SK-N-SH (cell line): ENCODE data around the gene MGST1. TPM values are rescaled to one million over a fixed set of nuclear protein-coding genes. Genes with fewer than 3 reads are reported as not detected.

Experiments
- CTCF ChIA-PET: fragments of 300-600, 350-600 bp; formaldehyde crosslinking; extraction: SDS; loops from one replicate; lab custom pipeline; 2021; lab: Yijun Ruan, JAX
- POLR2A ChIA-PET: fragments of 350-600 bp; sonication (Branson Sonifier 250); formaldehyde crosslinking; extraction: SDS; loops from one replicate; lab custom pipeline; 2020; ENCODE audit warnings: antibody characterized with exemption, inconsistent platforms; lab: Yijun Ruan, JAX
- DNase-seq: peaks from one replicate; pipeline ENCODE4 v3.0.0; 2012
- H2AFZ ChIP-seq: fragments of 200-600 bp; sonication (generic); 2 replicates; pipeline ENCODE4 v1.8.1; 2016; ENCODE audit warnings: antibody characterized with exemption, mild to moderate bottlenecking, low read depth
- H3F3A ChIP-seq: fragments of 200-600 bp; sonication (generic); replicated peaks from 2 replicates; pipeline ENCODE3; 2016; ENCODE audit warnings: antibody characterized with exemption, mild to moderate bottlenecking; ENCODE audit not compliant: insufficient read depth
- H3K27ac ChIP-seq, 2 experiments: fragments of 200-500 bp in 1 of 2; fragments of 200-600 bp in 1 of 2; sonication (Bioruptor generic) in 1 of 2; sonication (generic), shearing (Covaris generic) in 1 of 2; 2 replicates each; pipeline versions ENCODE4 v1.5.1 to v1.6.1; 2014 to 2016; ENCODE audit warnings: low read depth in 2 of 2, inconsistent platforms in 1 of 2, low read length in 1 of 2, mild to moderate bottlenecking in 1 of 2, mixed read lengths in 1 of 2
- H3K27me3 ChIP-seq: fragments of 200-600 bp; sonication (generic), shearing (Covaris generic); 2 replicates; pipeline ENCODE4 v1.6.1; 2016; ENCODE audit warnings: mixed run types; ENCODE audit not compliant: insufficient read depth
- H3K36me3 ChIP-seq, 2 experiments: fragments of 200-500 bp in 1 of 2; fragments of 200-600 bp in 1 of 2; sonication (Bioruptor generic) in 1 of 2; sonication (generic) in 1 of 2; replicated peaks in 1 of 2; 2 replicates each; pipeline versions ENCODE3 to v1.5.1; 2014 to 2016; ENCODE audit warnings: low read length in 1 of 2, mild to moderate bottlenecking in 1 of 2; ENCODE audit not compliant: insufficient read depth in 2 of 2, control insufficient read depth in 1 of 2
- H3K4me1 ChIP-seq, 2 experiments: fragments of 200-500 bp in 1 of 2; fragments of 200-600 bp in 1 of 2; sonication (Bioruptor generic) in 1 of 2; sonication (generic), shearing (Covaris generic) in 1 of 2; 2 replicates each; pipeline versions ENCODE4 v1.5.1 to v1.6.1; 2014 to 2016; ENCODE audit warnings: low read depth in 1 of 2, low read length in 1 of 2, mixed run types in 1 of 2; ENCODE audit not compliant: insufficient read depth in 2 of 2, control insufficient read depth in 1 of 2
- H3K4me2 ChIP-seq: fragments of 200-600 bp; sonication (generic), shearing (Covaris generic); 2 replicates; pipeline ENCODE4 v1.6.1; 2017; ENCODE audit warnings: mixed run types
- H3K4me3 ChIP-seq, 2 experiments: fragments of 200-500 bp in 1 of 2; fragments of 200-600 bp in 1 of 2; sonication (Bioruptor generic) in 1 of 2; sonication (generic), shearing (Covaris generic) in 1 of 2; 2 replicates each; pipeline versions ENCODE4 v1.5.1 to v1.8.1; 2014 to 2016; ENCODE audit warnings: low read depth in 2 of 2, inconsistent platforms in 1 of 2, low read length in 1 of 2, mild to moderate bottlenecking in 1 of 2, mixed read lengths in 1 of 2, moderate library complexity in 1 of 2
- H3K79me2 ChIP-seq: fragments of 200-600 bp; sonication (generic); 2 replicates; pipeline ENCODE4 v1.8.1; 2017; ENCODE audit warnings: mild to moderate bottlenecking; ENCODE audit not compliant: insufficient read depth
- H3K9ac ChIP-seq: fragments of 200-600 bp; sonication (generic); 2 replicates; pipeline ENCODE4 v1.6.1; 2017; ENCODE audit warnings: mixed run types
- H3K9me2 ChIP-seq: fragments of 200-600 bp; sonication (generic); 2 replicates; pipeline ENCODE4 v1.6.1; 2017; ENCODE audit warnings: mixed run types
- H3K9me3 ChIP-seq: fragments of 200-600 bp; sonication (generic); 2 replicates; pipeline ENCODE4 v1.6.1; 2017; ENCODE audit warnings: mixed run types, mild to moderate bottlenecking, moderate library complexity
- H4K20me1 ChIP-seq: fragments of 200-600 bp; sonication (generic); 2 replicates; pipeline ENCODE4 v1.6.1; 2017; ENCODE audit warnings: mild to moderate bottlenecking, mixed run types; ENCODE audit not compliant: insufficient read depth
- EZH2phosphoT487 ChIP-seq: fragments of 200-600 bp; sonication (generic); IDR thresholded peaks from 2 replicates; pipeline ENCODE4 v1.6.1; 2017; ENCODE audit warnings: low read depth, mixed run types, mild to moderate bottlenecking, antibody characterized with exemption, moderate library complexity, borderline replicate concordance
- FOSL2 ChIP-seq: IDR thresholded peaks from 2 replicates; pipeline ENCODE4 v1.4.0; 2012; ENCODE audit warnings: low read depth, mild to moderate bottlenecking, moderate library complexity, borderline replicate concordance
- MEF2A ChIP-seq: IDR thresholded peaks from 2 replicates; pipeline ENCODE4 v1.4.0; 2012; ENCODE audit warnings: low read depth, borderline replicate concordance
- NFIC ChIP-seq: IDR thresholded peaks from 2 replicates; pipeline ENCODE4 v1.4.0; 2012; ENCODE audit warnings: borderline replicate concordance
- TAF1 ChIP-seq: IDR thresholded peaks from 2 replicates; pipeline ENCODE4 v1.6.1; 2012; ENCODE audit warnings: low read depth, mild to moderate bottlenecking, low read length, moderate library complexity, borderline replicate concordance
- TCF12 ChIP-seq: IDR thresholded peaks from 2 replicates; pipeline ENCODE4 v1.4.0; 2012
- TEAD4 ChIP-seq: IDR thresholded peaks from 2 replicates; pipeline ENCODE4 v1.4.0; 2012; ENCODE audit warnings: mild to moderate bottlenecking, borderline replicate concordance; ENCODE audit not compliant: insufficient read depth
- YY1 ChIP-seq: IDR thresholded peaks from 2 replicates; pipeline ENCODE4 v1.4.0; 2012; ENCODE audit warnings: low read depth, mild to moderate bottlenecking
- WGBS: methylation state at CpG from one replicate; pipeline ENCODE4 v1.1.6; 2017; ENCODE audit warnings: low lambda C conversion rate; 5-methylcytosine and 5-hydroxymethylcytosine counted together
- polyA plus RNA-seq, 3 experiments: library from polyadenylated mRNA; depleted of rRNA; stranded (reverse); fragments of >200 nt; gene quantifications; 2 replicates each; pipeline ENCODE4 v1.2.3, GENCODE V29; 2012
- TF ChIP-seq, protein P1 (sequence below): fragments of 150-350 bp; IDR thresholded peaks from 2 replicates; pipeline ENCODE4 v1.6.1; 2016; ENCODE audit warnings: mild to moderate bottlenecking, low read depth, low read length
- TF ChIP-seq, protein P2 (sequence below): fragments of 200-600 bp; sonication (generic); IDR thresholded peaks from 2 replicates; pipeline ENCODE4 v1.6.1; 2017; ENCODE audit warnings: antibody characterized with exemption, mild to moderate bottlenecking, moderate library complexity
- TF ChIP-seq, protein P3 (sequence below): IDR thresholded peaks from 2 replicates; pipeline ENCODE4; 2012

Gene MGST1
- polyA plus RNA-seq, 1 of the 3 experiments (the other 2 are of a cell fraction) = 4.8 TPM

DNA sequence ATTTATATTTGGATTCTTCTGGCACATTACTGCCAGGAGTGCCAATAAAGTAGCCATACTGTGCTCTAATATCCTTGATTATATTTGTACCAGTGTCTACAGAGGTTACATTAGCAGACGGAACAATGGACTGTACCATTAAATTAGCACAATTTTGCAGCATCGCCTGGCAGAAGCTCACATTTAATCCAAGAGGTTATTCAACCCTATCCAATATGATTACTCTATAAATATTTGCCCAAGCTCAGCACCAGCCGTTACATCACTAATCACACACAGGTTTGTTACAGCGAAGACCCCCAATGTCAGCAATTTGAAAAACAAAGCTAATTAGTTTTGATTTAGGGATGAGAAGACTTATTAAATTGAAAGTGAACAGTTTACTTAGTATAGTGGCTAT, 16.9 kb upstream of the MGST1 start (continued):
- TF ChIP-seq, protein P1, sequence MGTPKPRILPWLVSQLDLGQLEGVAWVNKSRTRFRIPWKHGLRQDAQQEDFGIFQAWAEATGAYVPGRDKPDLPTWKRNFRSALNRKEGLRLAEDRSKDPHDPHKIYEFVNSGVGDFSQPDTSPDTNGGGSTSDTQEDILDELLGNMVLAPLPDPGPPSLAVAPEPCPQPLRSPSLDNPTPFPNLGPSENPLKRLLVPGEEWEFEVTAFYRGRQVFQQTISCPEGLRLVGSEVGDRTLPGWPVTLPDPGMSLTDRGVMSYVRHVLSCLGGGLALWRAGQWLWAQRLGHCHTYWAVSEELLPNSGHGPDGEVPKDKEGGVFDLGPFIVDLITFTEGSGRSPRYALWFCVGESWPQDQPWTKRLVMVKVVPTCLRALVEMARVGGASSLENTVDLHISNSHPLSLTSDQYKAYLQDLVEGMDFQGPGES = no peak
- no peak for TF ChIP-seq TCF12
- TF ChIP-seq, protein P2, sequence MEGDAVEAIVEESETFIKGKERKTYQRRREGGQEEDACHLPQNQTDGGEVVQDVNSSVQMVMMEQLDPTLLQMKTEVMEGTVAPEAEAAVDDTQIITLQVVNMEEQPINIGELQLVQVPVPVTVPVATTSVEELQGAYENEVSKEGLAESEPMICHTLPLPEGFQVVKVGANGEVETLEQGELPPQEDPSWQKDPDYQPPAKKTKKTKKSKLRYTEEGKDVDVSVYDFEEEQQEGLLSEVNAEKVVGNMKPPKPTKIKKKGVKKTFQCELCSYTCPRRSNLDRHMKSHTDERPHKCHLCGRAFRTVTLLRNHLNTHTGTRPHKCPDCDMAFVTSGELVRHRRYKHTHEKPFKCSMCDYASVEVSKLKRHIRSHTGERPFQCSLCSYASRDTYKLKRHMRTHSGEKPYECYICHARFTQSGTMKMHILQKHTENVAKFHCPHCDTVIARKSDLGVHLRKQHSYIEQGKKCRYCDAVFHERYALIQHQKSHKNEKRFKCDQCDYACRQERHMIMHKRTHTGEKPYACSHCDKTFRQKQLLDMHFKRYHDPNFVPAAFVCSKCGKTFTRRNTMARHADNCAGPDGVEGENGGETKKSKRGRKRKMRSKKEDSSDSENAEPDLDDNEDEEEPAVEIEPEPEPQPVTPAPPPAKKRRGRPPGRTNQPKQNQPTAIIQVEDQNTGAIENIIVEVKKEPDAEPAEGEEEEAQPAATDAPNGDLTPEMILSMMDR = no peak
- no peak for TF ChIP-seq TAF1

DNA sequence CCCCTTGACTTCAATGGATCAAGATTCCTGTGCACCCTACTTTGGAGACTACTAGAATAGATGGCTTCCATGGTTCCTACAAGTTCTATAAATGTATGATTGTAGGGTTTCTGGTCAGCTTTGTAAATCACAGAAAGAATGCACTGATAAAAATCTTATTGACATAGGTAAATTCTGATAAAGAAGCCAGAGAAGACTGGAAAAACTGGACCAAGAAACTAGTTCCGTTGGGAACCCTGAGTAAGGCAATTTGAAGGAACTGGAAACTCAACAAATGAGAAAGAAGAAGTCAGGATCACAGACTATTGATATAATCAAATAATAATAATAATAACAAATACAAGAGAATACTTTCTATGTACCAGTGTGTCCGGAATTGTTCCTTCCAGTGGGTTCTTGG, 15.4 kb upstream of the MGST1 start:
- H2AFZ ChIP-seq = no peak overlapping the region
- TF ChIP-seq YY1 (no peak), FOSL2 (no peak)
- TF ChIP-seq, protein P3, sequence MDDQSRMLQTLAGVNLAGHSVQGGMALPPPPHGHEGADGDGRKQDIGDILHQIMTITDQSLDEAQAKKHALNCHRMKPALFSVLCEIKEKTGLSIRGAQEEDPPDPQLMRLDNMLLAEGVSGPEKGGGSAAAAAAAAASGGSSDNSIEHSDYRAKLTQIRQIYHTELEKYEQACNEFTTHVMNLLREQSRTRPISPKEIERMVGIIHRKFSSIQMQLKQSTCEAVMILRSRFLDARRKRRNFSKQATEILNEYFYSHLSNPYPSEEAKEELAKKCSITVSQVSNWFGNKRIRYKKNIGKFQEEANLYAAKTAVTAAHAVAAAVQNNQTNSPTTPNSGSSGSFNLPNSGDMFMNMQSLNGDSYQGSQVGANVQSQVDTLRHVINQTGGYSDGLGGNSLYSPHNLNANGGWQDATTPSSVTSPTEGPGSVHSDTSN = no peak
- TF ChIP-seq, all 33 proteins: peak for 0
- no peak overlapping the region for H3K4me3 ChIP-seq
- no peaks in the 10 kb centered on the region for H3K9me2 ChIP-seq
- H3K27me3 ChIP-seq = no peaks in the 10 kb centered on the region
- H3K9me3 ChIP-seq = no peaks in the 10 kb centered on the region
- no peak overlapping the region for H3K9ac ChIP-seq
- no peaks in the 10 kb centered on the region for H3F3A ChIP-seq
- WGBS = 10% methylated on average over 2 of the region's 2 CpGs
- H3K36me3 ChIP-seq = no peaks in the 10 kb centered on the region
- ChIA-PET CTCF (no interaction called here), POLR2A (no interaction called here)
- no peaks in the 10 kb centered on the region for H3K79me2 ChIP-seq
- no peak overlapping the region for H3K4me2 ChIP-seq
- H4K20me1 ChIP-seq = no peaks in the 10 kb centered on the region
- no peak overlapping the region for H3K27ac ChIP-seq
- DNase-seq = no peak
- H3K4me1 ChIP-seq = no peaks in the 10 kb centered on the region

DNA sequence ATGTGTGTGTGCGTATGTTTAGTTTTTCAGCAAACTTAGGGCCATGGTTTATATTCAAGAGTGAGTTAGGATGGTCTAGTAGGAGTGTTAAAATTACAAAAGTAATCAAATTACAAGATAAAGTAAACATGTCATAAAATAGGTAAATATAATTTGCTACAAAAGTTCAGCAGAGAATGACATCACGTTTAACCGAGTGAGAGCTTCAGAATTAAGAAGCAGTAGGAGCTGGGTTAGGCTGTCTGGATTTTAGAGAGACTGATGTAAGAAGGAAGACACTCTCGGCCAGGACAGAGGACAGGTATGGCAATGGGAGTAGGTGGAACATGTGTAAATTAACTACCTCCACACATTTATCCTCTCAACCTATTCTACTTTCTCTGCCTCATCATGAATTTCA, 11.6 kb upstream of the MGST1 start:
- Histone ChIP-seq H3K27ac (no peak overlapping the region), H4K20me1 (no peaks in the 10 kb centered on the region), H3K4me3 (no peak overlapping the region), H3K79me2 (no peaks in the 10 kb centered on the region), H3K9me2 (no peaks in the 10 kb centered on the region), H3K36me3 (no peaks in the 10 kb centered on the region), H3F3A (no peaks in the 10 kb centered on the region), H3K27me3 (no peaks in the 10 kb centered on the region), H2AFZ (no peak overlapping the region), H3K9ac (no peak overlapping the region), H3K4me2 (no peak overlapping the region), H3K4me1 (no peaks in the 10 kb centered on the region), H3K9me3 (no peaks in the 10 kb centered on the region)
- no peak for TF ChIP-seq MEF2A
- TF ChIP-seq TAF1 = no peak
- no peak for TF ChIP-seq TEAD4
- TF ChIP-seq NFIC = no peak
- no peak for TF ChIP-seq EZH2phosphoT487
- 11% methylated on average over 4 of the region's 4 CpGs for WGBS
- ChIA-PET POLR2A (no interaction called here), CTCF (no interaction called here)
- no peak for DNase-seq
